GM19099 (cell line): ENCODE measurements around the gene LCAT.

Experiments used
- POLR2A ChIP-seq: IDR thresholded peaks from 3 replicates; pipeline ENCODE4 v1.6.1; 2011; ENCODE audit warnings: low read depth; ENCODE audit not compliant: insufficient read length; ENCODE audit errors: extremely low read depth

The LCAT gene

DNA sequence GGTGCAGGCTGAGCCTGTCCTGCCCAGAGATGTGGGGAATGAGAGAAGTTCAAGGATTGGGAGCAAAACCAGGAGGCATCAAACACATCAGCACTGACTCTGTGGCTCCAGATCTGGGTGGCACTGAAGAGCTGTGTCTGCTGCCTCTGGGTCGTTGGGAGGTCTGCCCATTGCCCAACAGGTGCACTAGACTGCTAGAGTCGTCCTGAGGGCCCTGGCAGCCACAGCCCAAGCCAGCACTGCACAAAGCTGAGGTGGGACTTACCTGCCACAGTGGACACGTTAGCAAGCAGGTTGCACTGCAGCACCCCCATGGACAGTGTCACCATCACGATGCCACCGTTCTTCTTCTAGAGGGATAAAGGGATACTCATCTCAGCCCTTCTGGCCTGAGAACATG is 33.1 kb upstream of the LCAT start:
- TF ChIP-seq POLR2A: no peak

DNA sequence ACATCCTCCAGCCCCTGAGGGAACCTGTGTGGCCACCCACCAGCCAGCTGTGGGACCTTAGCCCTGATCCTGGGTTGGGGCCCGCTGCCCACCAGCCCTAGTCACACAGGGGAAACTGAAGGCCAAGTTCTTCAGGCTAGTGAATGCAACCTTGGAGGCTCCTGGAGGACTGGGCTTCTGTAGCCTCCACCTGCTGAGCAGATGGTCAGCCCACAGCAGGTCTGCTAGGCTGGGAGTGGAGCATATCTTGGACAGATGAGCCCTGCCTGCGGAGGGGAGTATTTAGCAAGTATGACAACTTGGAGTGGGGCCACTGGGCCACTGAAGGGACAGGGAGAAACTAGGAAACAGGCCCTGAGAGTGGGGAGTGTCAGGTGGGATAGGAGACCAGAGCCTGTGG is 32.3 kb upstream of the LCAT start:
- TF ChIP-seq POLR2A: no peak

DNA sequence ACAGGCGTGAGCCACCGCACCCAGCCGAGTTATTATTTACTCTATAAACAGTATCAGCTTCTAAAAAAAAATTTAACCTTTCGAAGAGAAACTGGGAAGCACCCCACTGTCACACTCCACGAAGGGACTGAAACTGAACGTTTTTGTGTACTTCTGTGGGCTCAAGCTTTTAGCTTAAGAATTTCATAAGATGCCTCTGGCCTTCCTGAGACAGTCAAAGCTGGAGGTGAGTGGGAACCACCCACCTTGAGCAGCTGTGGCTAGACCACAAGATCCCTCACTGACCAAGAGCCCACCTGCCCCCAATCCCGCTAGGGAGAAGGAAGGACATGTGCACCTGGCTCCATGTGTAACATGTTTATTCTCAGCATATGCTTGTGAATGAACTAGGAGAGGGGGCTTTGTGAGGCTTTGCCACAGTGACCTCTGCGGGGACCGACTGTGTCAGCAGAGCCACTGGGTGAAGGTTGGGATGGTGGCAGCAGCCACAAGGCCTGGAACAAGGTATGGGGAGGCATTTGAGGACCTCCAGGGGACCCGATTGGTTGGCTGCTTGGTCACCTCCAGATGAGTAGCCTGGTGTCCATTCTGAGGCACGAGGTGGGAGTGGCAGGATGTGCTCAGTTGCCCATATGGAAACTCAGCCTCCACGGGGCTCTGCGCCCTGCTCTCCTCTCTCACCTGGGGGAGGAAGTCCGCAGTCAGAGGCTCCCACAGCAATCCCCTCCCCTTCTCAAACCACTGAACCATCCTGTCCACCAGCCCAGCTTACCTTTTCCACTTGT is 31.6 kb upstream of the LCAT start:
- no peak for TF ChIP-seq POLR2A

DNA sequence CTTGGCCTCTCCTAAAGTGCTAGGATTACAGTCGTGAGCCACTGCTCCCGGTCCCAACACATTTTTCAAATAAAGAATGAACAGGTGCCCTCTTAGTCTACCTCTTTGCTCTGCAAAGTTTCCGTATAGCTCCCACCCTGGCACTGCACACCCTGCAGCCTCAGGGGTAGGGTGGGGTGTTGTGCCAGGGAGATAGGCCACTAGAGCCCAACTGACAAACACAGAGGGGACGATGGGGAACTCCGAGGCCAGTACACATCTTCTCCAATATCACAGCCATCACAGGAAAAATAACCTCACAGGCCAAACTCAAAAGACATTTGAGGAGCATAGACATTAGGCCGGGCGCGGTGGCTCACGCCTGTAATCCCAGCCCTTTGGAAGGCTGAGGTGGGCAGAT is 27.2 kb upstream of the LCAT start:
- TF ChIP-seq POLR2A: no peak

DNA sequence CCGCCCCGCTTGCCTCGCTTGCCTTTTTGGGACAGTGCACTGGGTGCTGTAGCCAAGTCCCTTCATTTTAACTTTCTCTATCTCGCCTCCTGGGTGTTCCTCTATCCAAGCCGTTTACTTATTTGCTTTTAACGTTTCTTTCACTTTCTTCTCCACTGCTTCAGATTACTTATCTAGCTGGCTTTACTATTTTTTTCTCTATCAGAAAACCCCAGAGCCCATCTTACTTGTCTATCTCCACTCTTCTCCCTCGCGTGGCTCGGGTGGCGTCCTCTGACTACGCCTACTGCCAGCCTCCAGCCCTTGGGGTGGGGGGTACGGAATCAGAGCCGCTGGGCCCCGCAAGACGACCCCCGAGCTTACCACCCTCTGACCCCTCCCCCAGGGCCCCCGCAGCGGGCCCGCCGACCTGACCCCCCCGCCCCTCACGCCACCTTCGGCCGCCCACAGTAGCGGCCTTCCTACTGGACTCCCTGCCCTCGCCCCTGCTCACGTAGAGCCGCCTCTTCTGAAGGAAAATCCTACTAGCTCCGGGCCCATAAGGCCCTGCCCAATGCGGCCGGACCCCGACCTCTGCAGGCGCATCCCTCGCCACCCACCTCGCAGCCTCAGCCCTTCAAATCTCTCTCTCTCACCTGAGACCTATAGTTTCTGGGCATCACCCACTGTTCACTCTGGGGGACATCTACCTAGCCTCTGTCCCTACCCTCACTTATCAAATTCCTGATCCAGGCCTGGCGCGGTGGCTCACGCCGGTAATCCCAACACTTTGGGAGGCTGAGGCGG is 25.5 kb upstream of the LCAT start:
- TF ChIP-seq POLR2A: no peak

DNA sequence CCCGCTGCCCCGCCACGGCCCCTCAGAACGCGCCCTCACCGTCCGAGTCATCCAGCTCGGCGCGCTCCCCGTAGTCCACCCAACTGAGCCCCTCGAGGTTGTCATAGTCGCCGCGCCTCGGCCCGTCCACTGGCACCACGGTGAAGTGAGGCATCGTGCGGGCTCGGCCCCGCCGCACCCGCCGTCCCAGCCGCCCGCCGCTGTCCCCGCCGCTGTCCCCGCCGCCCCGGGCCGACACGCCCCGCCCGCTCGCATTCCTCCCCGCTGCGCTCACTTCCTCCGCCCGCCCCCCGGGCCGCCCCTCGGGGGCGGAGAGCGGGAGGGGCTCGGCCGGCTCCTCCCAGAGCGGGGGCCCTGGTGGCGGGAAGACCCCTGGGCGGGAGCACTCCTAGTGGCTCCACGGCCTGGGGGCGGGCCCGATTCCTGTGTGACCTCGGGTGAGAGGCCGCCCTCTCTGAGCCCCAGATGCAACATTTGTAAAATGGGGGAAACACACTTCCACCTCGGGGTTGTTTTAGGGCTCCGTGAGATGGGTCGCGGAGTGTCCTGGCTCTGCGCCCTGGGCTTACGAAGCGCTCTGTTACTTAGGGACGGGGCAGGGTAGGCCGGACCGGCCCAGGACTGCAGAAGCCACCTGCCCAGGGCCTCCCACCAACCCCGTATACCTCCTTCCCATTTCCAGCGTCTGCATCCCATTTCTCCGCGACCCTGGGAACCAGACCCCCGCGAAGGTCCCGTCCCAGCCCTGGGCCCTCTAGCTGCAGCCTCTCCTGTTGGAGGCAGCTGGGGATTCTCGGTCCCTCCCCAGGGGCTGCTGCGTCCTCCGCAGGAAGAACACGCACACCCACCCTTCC is 24.7 kb upstream of the LCAT start, which contains the start of gene SLC12A4:
Gene SLC12A4 (minus strand): TSS at position 238 of the 854 bp plus-strand sequence. CDS start 84 bp downstream, at position 154.
- peak; percentile 60 for TF ChIP-seq POLR2A

DNA sequence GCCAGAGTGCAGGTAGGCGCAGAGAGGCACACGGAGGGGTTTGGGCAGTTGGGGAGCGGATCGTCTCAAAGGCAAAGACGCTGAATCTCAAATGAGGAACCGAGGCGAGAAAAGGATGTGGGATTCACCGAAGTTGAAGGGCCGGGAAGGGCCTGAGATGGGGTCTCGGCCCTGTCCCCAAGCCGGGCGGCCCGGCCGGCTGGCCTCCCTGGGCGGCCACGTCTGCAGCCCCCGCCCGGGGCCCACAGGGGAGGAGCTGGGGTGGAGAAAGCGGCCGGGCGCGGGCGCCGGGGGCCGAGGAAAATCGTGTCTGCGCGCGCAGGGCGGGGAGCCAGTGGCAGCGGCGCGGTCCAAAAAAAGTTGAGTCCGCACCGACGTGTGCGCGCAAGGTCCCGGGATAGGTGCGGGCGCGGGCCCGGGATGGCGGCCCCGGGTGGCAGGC is 24.1 kb upstream of the LCAT start:
- TF ChIP-seq POLR2A: no peak

DNA sequence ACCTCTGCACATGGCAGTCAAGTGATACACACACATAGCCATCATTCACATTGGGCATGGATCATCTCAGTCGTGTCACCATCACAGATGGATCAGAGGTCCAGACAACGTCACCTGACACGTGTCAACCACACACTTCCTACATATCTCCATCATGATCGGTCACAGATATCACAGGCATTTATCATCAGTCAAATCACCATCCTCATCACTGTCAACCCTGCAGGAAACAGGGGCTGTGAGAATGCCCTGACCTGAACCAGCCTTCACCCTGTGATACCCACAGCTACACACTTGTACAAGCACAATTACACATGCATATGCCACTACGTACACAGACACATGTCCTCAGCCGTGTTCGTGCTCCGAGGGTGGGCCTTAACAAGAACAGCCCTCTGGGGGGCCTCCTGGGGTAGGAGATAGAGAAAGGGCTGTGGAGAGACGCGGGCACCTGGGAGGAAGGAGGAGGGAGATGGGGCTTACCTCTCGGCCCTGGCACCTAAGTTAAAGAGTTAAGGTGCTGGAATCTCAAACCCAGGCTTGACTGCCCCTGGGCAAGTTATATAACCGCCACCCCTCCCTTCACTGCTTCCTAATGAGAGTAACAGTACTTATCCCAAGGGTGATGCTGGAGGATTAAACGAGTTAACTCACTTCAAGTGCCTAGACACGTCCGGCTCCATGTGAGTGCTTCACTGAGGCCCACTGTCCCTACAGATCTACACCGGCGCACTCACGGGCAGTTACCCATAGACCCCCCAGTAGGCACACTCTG is 23.4 kb upstream of the LCAT start:
- no peak for TF ChIP-seq POLR2A

DNA sequence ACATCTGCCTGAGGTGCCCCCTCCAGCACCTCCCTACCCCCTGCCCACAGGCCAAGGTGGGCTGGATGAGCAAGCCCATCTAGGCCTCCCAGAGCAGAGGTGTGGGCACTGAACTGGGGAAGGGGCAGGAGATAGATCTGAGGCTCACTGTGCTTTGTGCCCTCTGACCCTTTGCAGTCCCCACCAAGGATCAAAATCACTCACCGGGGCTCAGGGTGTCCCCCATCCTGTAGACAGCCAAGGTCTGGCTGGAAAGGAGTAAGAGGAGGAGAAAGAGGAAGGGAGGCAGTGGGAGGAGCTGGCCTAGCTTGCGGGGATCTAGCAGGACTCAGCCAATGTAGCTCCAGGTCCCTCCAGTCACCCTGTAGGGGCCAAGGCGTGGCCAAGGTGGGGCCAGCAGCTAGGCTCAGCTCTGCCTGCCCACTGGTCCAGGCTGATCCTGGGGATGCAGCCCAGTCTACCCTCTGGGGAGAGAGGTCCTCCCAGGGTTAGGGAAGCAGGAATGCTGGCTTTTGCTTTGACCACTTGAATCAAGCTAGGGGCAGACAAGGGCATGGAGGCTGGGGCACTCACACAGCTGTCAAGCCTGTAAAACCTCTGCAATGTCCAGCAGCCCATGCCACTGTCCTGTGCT is 22.7 kb upstream of the LCAT start:
- no peak for TF ChIP-seq POLR2A

DNA sequence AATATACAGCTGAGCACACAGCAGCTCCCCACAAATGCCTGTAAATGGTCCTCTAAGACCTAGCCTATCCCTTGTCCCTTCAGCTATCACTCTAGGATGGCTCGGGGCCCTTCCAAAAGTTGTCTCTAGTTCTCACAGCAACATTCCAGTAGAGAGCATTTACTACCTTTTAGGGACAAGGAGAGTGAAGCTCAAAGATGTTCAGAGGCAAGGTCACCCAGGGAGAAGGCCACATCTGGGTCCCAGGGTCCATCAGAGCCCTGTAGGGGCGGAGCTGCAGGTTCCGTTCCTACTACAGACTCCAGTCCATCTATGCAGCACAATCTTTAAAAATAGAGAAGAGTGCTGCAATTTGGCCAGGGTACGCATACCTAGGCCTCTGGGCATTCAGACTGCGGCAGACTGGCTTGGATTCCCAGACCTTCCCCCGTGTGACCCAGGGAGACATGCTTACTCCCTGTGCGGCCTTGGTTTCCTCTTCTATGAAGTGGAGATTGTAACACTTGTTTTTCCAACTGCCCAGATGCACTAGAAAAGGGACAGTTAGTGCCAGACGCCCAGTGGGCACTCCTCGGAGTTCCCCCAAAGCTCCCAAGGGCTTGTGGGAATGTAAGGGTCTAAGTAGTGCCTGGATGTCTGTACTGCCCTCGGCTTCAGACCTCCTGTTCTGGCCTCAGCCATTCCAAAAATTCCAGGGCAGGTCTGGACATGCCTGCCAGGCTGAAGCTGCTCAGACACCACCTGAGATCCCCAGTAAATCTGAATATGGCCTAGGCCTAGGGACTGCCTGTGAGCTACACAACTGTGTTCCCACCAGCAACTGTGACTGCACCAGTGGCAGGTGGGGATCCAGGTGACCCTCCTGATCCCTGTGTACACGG is 22.0 kb upstream of the LCAT start:
- TF ChIP-seq POLR2A: no peak

DNA sequence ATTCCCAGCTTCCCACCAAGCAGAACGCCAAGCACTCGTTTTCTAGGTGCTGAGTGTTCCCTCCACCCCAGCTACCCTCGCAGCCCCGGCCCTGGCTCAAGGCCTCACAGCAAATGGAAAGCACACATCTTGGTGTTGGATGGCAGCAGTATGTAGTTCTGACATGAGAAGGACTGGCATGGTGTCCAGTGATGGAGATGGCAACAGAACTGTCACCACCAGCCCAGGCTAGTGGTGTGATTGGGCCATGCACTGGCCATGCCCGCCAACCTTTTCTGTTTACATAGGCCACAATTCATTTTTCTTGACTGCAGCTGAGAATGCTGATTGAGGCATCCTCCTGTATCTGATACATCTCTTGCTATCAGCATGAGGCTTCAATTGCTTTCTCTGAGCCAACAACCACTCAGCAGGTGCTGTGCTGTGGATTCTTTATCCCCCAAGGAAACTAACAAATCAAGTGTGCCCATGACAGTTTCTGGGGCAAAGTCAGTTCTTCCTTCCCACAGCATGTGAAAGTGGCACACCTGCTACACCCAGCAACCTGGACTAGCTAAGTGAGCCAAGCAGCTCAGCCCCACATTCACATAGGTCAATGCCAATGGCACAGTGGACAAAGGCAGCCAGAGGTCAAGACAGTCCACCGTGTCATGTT is 20.7 kb upstream of the LCAT start:
- no peak for TF ChIP-seq POLR2A

DNA sequence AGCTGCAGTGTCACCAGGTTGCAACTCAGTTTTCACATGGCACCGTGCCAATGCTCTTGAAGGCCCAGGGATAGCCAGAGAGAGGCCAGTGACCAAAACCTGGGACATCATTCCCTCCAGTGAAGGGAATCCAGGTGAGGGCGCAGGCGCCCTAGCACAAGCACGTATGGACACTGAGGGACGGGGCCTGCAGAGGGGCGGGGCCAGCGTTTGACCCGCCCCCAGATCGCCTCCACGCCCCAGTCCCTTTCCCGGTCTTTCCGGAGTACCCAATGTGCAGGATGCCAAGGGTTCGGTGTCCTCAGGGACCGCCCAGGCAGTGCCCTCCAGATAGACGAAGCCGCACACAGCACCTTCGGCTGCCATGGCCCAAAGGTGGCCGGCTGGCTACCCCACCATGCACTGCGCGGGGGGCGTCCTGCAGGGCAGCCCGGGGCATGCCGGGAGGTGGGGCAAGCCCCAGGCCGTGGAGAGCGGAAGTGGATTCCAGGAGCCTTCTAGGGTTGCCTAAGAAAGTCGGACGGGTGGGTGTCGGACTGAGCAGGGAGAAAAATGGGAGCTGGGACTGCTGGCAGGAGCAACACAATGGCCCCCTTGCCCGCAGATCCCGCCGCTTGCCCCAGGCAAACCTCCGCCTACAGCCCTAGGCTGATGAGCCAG is 19.9 kb upstream of the LCAT start:
- no peak for TF ChIP-seq POLR2A
